HCEC 1CT (cell line): Measurements from ENCODE around the gene SLC40A1.

Source experiments
- DNase-seq: peaks from one replicate; pipeline ENCODE4 v3.0.0-alpha.2; 2017

Gene SLC40A1

GRCh38 chr2:189599245-189599644 lies 18.7 kb upstream of the SLC40A1 start:
- no peak for DNase-seq

DNA sequence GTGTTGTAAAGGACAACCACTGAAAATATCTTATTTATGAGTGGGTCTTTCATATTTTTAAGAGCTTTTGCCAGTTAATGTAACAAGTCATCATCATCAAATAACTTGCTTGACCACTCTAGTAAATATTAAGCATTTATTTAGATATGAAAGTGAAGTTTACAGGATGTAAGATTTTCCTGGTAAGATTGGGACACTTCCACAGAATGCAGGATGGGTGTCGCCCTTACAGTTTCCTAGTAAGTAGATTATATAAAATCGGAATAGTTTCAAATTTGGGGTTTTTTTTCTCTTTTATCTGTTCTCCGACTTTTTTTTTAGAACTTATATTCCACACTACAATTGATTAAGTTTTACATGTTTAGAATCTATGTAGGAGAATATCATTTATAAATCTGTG lies 14.8 kb upstream of the SLC40A1 start:
- no peak for DNase-seq

GRCh38 chr2:189594305-189594704 lies 13.7 kb upstream of the SLC40A1 start:
- DNase-seq, result no peak

GRCh38 chr2:189593115-189593514 lies 12.5 kb upstream of the SLC40A1 start:
- DNase-seq, result no peak

DNA sequence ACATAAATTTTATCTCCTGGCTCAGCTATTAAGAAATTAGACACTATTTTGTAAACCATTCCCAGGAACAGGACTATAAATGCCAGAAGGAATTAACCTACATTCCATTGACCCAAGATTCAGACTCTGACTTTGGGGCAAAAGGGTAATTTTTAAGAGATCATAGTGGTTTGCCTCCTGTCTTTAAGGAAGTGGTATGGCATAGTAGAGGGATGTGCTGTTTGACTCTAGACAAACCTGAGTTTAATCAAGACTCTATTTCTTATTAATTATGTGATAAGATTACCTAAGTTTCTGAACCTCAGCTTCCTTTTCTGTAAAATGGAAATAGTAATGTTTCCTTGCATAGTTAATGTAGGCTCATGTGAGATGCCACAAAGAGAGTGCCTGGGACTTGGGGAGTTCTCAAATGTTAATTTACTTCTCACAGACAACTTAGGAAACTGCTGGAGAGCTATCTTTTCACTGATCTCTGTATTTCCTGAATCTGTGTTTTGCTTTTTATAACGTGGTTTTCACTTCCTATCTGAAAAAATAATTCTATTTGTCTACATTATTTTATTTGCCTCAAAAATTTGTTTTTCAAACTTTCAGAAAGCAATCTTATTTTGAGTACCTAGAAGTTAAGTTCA lies 11.9 kb upstream of the SLC40A1 start:
- DNase-seq, result no peak

DNA sequence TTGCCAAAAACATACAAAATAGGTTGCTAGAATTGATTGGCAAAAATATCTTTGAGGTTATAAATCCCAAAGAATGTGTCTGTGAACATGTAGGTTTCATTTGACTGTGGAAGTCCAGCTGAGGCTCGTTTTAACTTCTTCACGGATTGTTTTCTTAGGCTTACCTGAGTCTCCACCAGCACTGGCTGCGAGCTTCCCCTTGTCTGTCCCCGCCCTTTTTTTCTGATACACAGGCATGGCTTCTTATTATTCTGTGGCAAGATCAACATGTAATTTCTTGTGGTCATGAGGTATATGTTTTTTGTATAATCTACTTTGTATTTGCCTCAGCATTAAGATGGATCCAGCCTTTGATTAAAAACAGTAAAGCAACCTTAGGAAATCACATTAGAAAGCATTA lies 7.2 kb upstream of the SLC40A1 start:
- no peak for DNase-seq

DNA sequence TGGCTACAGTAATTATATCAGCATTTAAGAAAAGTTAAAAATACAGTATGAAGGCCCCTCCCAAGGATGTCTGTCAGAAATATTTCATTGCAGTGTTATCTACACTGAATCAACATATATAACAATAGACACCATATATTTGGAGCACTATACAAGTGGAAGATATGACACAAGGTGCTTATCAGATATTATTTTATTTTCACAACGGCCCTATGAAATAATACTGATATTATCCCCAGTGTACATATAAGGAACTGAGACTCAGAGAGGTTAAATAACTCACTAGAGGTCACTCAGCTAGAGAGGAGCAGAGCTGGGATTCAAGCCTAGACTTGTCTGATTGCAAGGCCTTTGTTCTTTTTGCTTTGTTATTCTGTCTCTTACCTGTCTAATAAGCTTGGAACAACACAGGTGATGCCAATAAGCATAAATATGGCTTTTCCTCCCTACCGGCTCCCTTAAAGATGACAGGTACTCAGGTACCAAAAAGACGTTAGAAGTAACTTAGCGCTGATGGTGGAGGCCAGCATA lies 4.7 kb upstream of the SLC40A1 start:
- DNase-seq, result no peak

DNA sequence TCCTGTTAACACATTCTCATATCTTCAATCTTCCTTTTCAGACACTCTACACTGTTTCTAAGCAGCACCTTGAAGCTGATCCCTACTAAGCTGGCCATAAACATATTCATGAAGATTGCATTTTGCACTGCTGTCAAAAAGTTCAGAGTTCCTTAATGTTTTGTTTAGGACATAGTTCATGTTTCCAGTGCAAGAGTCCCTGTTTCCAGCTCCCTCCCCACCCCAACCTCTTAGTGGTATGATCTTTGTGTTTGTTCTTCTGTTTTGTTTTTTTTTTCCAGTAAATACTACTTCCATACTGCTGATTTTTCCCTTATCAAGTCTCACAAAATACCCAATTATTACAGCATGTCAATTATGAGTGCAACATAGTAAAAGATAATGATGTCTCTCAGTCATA lies 4.1 kb upstream of the SLC40A1 start:
- DNase-seq, result no peak

- no peak for DNase-seq
These were observed 2.9 kb upstream of the SLC40A1 start for GRCh38 chr2:189583227-189584198.

- no peak for DNase-seq
These were observed 2.2 kb upstream of the SLC40A1 start for GRCh38 chr2:189582809-189583192.

GRCh38 chr2:189582140-189582808 lies 1.7 kb upstream of the SLC40A1 start:
- DNase-seq, result no peak

GRCh38 chr2:189581354-189582139 lies 961 bp upstream of the SLC40A1 start:
- DNase-seq, result no peak

DNA sequence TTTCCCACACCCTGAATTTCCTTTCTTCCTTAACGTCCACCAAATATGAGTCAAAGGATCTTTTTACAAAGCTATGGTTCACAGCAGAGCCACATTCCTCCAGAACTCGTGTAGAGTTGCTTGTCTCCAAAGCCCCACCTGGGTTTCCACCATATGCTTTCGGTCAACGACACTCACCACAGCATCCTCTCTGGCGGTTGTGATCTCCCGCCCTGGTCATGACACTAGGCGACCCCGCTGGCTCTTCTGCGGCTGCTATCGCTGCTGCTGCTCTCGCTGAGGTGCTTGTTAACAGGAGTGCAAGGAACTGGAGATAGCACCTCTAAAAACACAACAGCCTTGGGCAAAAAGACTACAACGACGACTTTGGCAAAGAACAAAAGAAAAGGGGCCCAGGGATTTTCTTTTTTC lies 340 bp downstream of the SLC40A1 start:
- no peak for DNase-seq

DNA sequence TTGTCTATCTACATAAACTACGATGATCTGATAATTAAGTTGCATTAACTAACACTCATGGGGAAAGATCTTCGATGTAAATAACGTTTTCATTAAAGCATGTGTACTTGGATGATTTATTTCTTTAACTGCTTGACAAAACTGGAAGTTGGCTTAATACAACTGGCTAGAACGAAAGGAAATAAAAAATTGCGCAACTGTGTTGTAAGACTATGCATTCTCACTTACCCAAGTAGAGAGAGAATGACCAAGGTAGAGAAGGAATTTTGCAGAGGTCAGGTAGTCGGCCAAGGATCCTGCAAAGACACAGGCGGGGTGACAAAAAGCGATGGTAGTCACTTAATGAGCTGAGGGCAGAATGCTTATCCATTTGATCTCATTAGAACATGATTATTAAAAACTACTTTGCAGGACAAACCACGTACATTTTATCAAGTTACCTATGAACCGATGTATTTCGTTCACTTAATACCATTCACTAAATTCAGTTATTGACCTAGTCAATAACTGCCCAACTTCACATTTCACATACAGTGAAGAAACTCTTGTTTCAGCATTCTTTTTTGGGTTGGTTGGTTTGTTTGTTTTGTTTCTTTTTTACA lies 900 bp downstream of the SLC40A1 start:
- DNase-seq, result no peak

DNA sequence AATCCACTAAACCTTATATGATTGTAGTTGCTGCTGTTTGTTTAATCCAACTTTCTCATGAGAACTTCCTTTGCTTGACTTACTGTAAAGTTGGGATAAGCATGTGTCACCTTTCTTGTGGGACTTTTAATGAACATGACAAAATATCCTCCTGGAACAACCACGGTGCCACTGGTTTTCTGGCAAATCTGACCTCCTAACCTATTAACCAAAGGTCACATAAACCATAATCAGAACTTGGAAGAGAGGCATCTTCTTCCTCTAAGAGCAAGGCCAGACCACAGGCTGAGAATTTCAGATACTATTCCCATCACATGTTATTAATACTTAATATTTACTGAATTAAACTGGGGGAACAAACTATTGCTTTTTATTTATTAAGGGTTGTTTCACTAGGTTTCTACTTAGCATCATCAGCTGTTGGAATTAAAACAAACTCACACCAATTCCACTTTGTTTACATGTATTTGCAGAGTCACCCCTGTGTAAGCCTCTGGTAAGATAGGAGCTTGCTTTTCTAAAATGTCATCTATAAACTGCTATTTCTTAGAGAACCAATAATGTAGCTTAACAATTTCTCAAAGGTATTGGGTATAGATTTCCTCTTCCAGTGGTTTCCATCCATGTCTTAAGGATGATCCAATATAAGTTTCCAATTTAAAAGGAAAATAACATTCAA lies 2.2 kb downstream of the SLC40A1 start:
- DNase-seq, result no peak

DNA sequence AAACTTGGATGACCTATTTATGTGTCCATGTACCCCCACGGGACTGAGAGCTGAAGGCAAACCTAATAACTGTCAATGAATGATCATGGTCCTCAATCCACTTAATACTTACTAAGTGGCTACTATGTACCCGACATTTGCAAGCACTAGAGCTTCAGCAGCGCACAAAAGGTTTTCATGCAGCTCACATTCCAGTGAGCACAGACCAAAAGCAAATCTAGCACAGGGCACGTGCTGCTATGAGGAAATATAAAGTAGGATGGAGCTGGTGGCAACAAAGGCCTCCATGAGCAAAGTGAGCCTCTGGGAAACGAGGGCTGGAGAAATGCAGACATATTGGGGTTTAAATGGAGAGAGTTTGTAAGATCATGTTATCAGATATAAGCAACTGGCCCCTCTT lies 3.5 kb downstream of the SLC40A1 start:
- DNase-seq, result no peak

DNA sequence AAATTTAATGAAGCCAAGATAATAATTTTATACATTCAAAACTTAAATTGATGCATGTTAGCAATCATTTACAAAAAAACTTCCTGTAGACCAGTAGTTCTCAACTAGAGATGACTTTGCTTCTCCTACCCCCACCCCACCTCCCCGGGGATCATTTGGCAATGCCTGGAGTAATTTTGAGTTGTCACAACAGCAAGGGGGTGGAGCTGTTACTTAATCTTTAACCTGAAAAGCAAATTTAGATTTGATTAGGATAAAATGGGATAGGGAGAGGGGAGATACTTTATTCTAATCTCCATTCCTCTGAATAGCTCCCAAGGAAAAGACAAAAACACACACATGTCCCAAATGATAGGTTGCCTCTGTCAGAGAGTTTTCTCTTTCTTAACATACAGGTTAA lies 4.2 kb downstream of the SLC40A1 start:
- DNase-seq, result no peak

GRCh38 chr2:189574793-189575475 lies 5.7 kb downstream of the SLC40A1 start:
- no peak for DNase-seq

GRCh38 chr2:189570570-189571031 lies 10.0 kb downstream of the SLC40A1 start:
- DNase-seq, result peak; percentile 83

GRCh38 chr2:189569295-189569910 lies 11.2 kb downstream of the SLC40A1 start:
- DNase-seq, result no peak
